Putamen (tissue), 1 donor: ENCODE measurements around the gene TSGA10.
"Not testable (repeated sequence)": the region's sequence is repeated elsewhere in the genome, so short reads cannot be mapped to it uniquely, and the experiment has no call there.

Experiments used
- DNase-seq: peaks from one replicate; pipeline ENCODE4 v3.0.0-alpha.2; 2016; ENCODE audit warnings: low spot score

TSGA10 gene

GRCh38 chr2:99154643-99155536, at the start of gene TSGA10, which contains the start of gene LIPT1:
TSGA10 (minus strand) TSS chr2:99154942; CDS start chr2:99109439, 45,503 bp downstream.
LIPT1 (plus strand) TSS chr2:99154967; CDS start chr2:99161958, 6,991 bp downstream.
- DNase-seq: peak; percentile 91

- DNase-seq: no peak
Observed at GRCh38 chr2:99201959-99202678, 47.4 kb upstream of the TSGA10 start.

GRCh38 chr2:99200076-99200800, 45.5 kb upstream of the TSGA10 start:
- no peak for DNase-seq

GRCh38 chr2:99198103-99198841, 43.5 kb upstream of the TSGA10 start:
- DNase-seq: no peak

GRCh38 chr2:99192364-99192763, 37.6 kb upstream of the TSGA10 start:
- not testable (repeated sequence) for DNase-seq

GRCh38 chr2:99190548-99190947, 35.8 kb upstream of the TSGA10 start:
- no peak for DNase-seq

GRCh38 chr2:99188357-99188756, 33.6 kb upstream of the TSGA10 start:
- DNase-seq: no peak

GRCh38 chr2:99187011-99187410, 32.3 kb upstream of the TSGA10 start:
- DNase-seq: no peak

GRCh38 chr2:99184811-99185210, 30.1 kb upstream of the TSGA10 start:
- DNase-seq: no peak

- no peak for DNase-seq
Observed at GRCh38 chr2:99183025-99183424, 28.3 kb upstream of the TSGA10 start.

GRCh38 chr2:99181624-99182000, 26.9 kb upstream of the TSGA10 start:
- no peak for DNase-seq

- peak; percentile 98 for DNase-seq
Observed at GRCh38 chr2:99180755-99181623, 26.2 kb upstream of the TSGA10 start, which contains the start of the genes MITD1 and MRPL30. MITD1 (minus strand) TSS chr2:99181058; CDS start chr2:99180981, 77 bp downstream. MRPL30 (plus strand) TSS chr2:99181184; CDS start chr2:99186204, 5,020 bp downstream.

- no peak for DNase-seq
Observed at GRCh38 chr2:99171377-99172140, 16.8 kb upstream of the TSGA10 start.

GRCh38 chr2:99169534-99169933, 14.8 kb upstream of the TSGA10 start:
- DNase-seq: no peak

GRCh38 chr2:99166218-99166617, 11.5 kb upstream of the TSGA10 start:
- DNase-seq: no peak

- no peak for DNase-seq
Observed at GRCh38 chr2:99159594-99159993, 4.9 kb upstream of the TSGA10 start.

GRCh38 chr2:99158599-99158998, 3.9 kb upstream of the TSGA10 start:
- DNase-seq: no peak

- DNase-seq: no peak
Observed at GRCh38 chr2:99156891-99157290, 2.1 kb upstream of the TSGA10 start.

GRCh38 chr2:99153921-99154604, 679 bp downstream of the TSGA10 start:
- DNase-seq: no peak
